Stimulated activated naive CD8-positive, alpha-beta T cell treated with anti-CD3 and anti-CD28 coated beads, Interleukin-15, Interleukin-2, amounts not matched to agents 100 U/mL and 50 U/mL, for 24 hours (primary cell): ENCODE results near the gene HMCN2.
A peak's percentile ranks its signal among the peaks of the same experiment; 100 is the strongest.
"Not testable (repeated sequence)": the region's sequence is repeated elsewhere in the genome, so short reads cannot be mapped to it uniquely, and the experiment has no call there.

Experiments
- ATAC-seq: fragments of 150-1000 bp; cut with Tn5 transposase; one replicate; pipeline ENCODE4 v1.10.0; 2021
- DNase-seq: peaks from one replicate; pipeline ENCODE4 v3.0.0; 2021

The HMCN2 gene

DNA sequence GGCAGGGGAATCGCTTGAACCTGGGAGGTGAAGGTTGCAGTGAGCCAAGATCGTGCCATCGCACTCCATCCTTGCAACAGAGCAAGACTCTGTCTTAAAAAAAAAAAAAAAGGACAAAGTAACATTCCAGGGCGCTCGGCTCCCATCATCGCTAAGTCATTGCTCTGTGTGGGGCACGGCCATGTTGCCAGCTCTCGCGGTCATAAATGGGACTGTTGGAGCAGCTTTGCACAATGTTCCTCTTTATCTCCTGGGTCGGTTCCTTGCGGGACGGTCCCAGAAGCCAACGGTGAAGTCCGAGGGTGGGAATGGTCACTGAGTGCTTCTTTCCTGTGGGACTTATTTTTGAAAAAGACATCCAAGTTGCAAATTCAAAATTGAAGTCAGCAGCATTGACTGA, 65.5 kb downstream of the HMCN2 start:
- ATAC-seq (no peak), DNase-seq (no peak)

DNA sequence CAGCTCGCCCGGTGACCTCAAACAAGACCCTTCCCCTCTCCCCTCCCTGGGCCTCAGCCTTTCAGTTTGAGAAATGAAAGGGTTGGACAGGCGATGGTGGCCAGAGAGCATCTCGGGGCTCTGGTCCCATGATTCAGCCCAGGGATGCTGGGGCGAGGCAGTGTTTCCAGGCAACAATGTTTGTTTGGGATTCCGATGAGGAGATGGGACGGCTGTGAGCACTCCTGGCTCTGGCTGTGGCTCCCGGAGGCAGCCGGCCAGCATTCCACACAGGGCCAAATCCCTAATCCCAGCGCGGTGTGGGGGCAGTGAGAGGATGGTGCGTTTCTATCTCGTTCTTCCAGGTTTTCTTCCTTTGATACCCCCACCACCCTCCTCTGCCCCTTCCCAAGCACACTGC, 66.0 kb downstream of the HMCN2 start:
- DNase-seq (no peak), ATAC-seq (no peak)

DNA sequence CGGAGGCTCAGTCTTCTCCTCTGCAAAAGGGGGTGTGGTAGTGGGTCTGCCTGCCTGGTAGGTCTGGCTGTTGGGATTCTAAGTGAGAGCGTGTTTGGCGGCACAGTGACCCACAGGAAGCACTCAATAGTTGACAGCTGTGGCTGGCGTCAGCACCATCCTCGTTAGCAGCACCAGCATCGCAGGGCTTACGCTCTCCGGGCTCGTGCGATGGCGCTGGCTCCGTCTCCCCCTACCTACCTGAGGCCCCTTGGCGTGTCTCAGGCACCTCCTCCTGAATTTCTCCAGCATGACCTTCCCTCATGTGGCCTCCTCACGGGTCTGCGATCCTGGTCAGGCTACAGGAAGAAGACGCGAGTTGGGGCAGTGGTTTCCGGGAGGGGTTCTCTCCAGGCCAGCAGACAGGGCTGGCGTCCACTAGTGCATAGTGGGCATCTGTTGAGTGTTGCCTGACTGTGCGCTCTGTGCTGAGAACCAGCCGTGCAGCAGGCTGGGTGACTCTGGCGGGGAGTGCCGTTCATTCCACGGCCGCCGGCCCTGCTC, 66.9 kb downstream of the HMCN2 start:
- ATAC-seq (no peak), DNase-seq (no peak)

DNA sequence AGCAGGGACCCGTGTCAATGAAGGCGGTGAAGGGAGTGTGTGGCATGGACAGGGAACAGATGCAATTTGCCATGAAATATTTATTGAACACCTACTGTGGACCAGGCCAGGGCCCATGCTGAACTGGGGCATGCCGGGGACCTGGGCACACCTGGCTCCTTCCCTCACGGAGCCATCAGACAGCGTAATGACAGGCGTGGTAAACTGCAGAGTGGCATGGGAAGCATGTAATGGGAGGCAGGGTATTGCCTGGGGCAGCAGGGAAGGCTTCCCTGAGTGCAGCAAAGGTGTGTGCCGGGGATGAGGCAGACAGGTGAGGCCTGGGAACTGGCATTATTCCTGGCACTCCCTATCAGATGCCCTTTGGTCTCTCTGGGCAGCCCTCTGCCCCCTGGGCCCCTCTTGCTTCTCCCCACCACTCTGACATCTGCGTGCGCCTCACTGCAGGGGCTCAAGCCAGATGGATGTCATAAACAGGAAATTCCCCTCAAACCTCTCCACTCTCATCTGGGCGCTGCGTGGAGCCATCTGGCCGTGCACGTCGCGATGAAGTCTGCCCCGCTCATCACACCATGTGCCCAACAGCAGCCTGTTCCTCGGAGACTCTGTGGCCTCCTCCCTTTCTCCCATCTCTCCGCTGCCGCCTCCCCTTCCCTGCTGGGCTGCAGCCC, 67.6 kb downstream of the HMCN2 start:
- DNase-seq = no peak

DNA sequence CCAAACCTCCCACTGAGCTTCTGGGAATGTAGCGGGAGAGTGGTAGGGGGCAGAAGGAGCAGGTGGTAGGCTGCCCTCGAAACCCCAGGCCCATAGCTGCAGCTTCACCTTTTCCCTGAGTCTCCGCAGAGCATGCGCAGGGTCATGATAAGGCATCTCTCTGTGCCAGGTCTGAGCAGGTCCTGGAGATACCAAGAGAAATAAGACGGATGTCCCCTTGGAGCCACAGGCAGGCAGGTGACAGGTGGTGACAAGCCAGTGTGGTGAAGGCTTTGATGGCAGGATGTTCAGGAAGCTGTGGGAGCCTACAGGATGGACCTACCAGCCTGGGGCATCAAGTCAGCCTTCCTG, 68.1 kb downstream of the HMCN2 start:
- no peak for DNase-seq
- ATAC-seq = no peak

More for the DNA sequence above, 67.6 kb downstream of the HMCN2 start:
- ATAC-seq = no peak

DNA sequence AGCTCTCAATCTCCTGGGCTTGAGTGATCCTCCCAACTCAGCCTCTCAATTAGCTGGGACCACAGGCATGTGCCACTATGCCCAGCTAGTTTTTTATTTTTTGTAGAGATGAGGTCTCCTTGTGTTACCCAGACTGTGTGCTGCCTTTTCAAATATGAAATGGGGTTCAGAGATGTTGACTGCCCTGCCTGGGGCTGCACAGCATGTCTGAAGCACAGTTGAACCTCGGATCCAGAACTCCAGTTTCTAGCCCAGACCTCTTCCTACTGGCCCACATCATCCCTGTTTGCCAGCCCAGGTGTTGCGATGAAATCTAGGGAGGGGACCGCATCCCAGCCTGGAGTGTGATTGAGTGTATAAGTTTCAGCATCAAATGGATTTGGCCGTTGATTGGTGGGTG, 69.4 kb downstream of the HMCN2 start:
- no peak for DNase-seq
- no peak for ATAC-seq

DNA sequence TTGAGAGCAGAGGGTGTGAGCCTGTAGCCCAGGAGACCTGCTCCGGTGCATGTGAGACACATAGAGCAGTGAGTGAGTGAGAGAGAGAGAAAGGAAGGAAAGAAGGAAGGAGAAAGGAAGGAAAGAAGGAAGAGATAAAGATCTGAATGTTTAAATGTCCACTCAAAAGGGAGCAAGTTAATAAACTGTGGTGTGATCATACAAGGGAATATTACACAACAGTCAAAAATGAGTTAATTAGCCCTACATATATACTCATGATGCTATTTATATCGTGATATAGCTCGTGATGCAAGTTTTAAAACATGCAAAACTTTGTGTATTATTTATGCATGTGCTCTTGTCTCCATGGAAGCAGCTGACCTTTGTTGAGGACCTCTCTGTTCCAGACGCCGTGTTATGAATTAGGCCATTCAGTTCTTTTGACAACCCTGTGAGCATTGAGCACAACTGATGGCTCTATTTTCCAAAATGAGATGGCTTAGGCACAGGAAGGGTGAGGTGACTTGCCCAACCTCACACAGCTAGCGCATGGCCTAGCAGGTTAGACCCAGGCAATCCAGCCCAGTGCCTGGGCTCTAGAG, 70.6 kb downstream of the HMCN2 start:
- ATAC-seq = no peak
- no peak for DNase-seq

DNA sequence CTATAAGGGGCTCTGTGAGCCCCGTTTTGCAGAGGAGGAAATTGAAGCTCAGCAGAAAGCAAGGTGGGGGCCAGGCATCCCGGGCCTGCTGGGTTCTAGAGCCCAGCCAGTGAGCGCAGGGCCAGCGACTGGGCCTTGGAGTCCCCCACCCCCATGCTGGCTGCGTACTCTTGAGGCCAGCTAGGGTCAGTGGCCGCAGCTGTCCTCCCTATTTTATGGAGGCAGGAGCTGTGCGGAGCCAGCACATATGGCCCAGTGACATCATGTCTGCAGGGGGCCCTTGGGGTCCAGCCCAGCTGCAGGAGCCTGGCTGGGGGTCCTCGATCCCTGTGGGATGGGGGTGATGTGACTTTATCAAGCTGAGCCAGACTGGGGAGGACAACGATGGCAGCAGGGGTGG, 71.3 kb downstream of the HMCN2 start:
- ATAC-seq (no peak), DNase-seq (no peak)

DNA sequence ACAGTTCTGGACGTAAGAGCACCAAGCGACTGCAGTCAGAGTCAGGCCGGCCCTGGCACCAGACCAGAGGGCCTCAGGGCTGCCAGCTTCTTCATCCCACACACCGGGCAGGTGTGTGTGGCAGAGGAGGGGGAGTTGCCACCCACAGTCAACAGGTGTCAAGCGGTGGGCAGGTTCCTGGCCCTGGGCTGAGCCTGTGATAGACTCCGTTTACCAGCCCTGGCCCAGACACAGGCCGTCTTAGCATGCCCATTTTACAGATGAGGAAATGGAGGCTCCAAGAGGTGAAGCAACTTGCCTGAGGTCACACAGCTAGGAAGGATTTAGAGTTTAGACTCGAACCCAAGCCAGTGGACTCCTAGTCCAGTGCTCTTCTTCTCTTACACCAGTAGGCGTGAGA, 71.8 kb downstream of the HMCN2 start:
- ATAC-seq (no peak), DNase-seq (no peak)

DNA sequence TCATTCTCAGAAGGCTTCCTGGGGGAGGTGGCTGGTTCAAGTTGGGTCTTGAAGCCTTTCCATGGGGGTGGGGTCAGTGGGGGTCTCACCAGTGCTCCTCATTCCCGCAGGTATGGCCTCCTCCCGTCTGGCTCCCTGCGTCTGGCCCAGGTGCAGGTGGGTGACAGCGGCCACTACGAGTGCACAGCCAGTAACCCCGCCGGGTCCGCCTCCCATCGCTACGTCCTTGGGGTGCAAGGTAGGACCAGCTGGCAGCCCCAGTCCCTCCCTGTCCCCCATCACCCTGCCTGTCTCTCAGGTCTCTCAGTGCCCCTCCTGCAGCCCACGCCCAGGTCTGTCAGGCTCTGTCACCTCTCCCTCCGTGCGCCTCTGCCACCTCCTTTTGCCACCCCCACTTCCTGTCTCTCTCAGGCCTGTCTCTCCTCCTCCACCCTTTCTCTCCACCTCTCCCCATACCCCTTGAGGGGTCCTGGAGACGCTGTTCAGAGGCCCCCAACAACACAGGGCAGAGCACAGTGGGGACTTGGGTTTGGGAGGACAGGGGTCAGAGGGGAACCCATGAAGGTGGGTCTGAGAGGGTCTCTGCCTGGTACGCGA, 72.3 kb downstream of the HMCN2 start:
- DNase-seq = no peak
- no peak for ATAC-seq

DNA sequence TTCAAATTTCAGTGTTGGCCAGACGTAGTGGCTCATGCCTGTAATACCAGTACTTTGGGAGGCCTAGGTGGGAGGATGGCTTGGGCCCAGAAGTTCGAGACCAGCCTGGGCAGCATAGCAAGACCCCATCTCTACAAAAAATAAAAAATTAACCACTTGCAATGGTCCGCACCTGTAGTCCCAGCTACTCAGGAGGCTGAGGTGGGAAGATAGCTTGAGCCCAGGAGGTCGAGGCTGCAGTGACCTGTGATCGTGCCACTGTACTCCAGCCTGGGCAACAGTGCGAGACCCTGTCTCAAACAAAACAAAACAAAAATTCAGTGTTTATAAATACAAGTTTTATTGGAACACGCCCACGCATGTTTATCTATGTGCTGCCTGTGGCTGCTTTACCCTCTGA, 73.3 kb downstream of the HMCN2 start:
- ATAC-seq, DNase-seq: not testable (repeated sequence)

DNA sequence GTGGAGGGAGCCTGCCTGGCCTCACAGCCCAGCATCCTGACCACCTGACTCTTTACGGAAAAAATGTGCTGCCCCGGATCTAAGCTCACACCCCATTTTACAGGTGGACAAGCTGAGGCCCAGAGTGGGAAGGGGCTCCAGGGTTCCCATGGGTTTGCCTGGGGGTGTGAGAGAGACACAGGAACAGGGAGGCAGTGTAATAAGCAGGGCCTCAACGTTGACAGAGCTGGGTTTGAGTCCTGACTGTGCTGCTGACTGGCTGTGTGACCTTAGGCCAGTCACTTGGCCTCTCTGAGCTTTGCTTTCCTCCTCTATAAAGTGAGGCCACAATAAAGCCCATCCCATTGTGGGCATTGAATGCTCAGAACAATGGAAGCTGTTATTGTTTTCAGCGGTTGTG, 73.7 kb downstream of the HMCN2 start:
- no peak for DNase-seq
- ATAC-seq = no peak

DNA sequence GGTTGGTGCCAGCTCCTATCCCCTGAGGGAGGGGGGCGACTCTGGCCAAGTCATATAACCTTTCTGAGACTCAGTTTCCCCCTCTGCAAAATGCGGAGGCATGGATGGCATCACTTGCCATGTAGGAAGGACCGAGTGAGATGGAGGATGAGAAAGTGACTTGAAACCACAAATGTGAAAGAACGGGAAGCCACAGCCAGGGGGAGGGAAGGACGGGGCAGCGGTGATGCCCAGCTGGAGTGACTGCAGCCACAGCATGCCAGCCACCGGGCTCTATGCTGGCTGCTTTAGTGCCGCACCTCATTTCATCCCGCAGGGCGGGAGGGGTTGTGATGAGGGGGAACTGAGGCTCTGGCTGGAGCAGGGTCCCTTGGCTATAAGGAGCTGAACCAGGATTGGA, 74.5 kb downstream of the HMCN2 start:
- DNase-seq (no peak), ATAC-seq (no peak)

DNA sequence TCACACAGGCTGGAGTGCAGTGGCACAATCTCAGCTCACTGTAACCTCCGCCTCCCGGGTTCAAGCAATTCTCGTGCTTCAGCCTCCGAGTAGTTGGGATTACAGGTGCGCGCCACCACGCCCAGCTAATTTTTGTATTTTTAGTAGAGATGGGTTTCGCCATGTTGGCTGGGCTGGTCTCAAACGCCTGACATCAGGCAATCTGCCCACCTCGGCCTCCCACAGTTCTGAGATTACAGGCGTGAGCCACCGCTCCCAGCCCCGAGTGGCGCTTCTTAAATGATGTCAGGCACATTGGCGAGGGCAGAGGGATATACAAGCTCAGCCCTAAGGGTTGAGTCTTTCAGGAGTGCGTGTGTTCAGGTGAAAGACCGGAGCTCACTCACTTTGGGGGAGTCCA, 75.0 kb downstream of the HMCN2 start:
- not testable (repeated sequence) for DNase-seq, ATAC-seq

DNA sequence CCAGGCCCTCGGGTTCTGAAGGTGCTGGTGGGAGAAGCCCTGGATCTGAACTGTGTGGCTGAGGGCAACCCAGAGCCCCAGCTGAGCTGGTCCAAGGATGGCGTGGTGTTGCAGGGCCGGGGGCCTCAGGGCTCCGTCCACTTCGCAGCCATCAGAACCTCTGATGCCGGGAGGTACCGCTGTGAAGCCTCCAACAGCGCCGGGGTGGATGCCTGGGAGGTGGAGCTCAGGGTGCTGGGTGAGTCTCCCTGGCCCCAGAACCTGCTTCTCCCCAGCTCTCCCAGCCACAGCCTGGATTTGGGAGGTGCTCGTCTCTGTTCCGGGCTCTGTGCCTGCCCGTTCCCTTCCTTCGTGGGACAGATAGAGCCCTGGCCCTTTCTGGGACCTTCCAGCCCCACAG, 75.6 kb downstream of the HMCN2 start:
- no peak for DNase-seq
- ATAC-seq = no peak

DNA sequence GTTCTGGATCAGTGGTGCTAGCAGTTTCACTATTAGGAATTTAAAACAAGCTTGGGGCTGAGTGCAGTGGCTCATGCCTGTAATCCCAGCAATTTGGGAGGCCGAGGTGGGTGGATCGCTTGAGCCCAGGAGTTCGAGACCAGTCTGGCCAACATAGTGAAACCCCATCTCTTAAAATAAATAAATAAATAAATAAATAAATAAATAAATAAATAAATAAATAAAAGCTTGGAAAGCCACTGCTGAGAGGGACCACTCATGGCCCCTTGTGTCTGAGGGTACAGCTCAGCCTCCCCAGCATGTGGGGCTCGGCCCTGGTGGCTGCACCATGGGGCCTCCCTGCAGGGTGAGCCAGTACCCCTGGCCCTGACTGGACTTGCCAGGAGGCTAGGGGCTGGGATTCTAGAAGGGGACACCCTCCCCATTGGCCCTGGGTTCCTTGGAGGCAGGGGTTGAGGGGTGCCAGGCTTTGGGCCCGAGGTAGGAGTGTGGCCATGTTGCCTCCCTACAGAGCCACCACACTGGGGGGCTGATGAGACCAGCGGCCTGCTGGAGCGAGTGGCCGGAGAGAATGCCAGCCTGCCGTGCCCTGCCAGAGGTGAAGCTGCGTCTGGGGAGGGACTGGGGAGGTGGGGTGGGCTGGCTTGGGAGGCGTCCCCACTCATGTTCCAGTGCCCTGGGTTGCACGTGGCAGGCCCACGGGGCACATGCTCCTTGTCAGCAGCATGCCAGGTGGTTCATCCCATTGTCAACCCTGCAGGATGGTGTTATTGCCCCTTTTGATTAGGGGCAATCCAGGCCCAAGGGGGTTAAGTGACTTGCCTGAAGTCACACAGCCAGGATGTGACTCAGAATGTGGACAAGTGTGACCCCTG, 76.5 kb downstream of the HMCN2 start:
- ATAC-seq (no peak), DNase-seq (no peak)

DNA sequence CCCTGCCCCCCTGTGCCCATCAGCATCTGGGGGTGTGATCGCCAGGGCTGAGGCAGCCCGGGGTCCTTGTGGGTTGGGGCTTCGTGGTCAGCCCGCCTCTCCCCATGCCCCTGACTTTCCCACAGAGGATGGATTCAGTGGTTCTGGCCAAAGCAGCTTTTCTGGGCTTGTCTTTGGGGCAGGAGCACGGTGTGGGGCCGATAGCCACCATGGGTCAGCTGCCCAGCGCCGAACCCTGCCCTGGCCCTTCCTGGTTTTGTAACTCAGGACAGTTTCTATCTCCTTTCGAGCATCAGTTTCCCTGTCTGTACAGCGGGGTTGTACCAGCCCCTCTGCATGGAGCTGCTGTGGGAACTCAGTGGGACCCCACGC, 77.1 kb downstream of the HMCN2 start:
- no peak for DNase-seq
- ATAC-seq = no peak

DNA sequence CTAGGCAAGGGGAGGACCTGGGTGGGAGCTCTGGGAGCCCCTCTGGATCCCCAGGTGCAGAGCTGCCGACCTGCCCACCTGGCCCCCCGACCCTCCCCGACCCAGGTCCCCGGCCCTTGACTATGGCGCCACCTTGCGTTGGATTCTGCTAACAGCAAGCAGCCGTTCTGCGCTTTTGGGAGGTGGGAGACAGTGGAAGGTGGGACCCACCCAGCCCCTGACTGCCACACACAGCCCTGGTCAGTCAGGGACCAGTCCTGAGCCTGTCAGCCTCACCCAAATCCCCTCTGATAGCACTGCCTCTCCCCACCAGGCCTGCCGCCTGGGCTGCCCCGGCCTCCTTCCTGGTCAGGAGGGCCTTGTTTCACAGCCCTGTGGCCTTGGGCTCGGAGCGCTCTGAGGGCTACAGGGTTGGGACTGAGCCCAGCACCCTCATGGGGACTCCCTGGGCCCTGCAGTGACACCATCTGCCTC, 77.9 kb downstream of the HMCN2 start:
- peak; percentile 62 for DNase-seq
- ATAC-seq = no peak

DNA sequence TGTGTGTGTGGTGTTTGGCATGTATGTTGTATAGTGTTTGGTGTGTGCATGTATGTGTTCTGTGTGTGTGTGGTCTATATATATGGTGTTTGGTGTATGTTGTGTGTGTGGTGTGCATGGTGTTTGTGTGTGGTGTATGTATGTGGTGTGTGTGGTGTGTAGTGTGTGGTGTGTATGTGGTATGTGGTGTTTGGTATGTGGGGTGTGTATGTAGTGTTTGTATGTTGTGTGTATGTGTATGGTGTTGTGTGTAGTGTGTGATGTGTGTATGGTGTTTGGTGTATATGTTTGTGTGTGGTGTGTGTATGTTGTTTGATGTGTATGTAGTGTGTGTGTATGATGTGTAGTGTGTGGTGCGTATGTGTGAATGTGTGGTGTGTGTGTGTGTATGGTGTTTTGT, 78.8 kb downstream of the HMCN2 start:
- ATAC-seq = no peak
- no peak for DNase-seq

DNA sequence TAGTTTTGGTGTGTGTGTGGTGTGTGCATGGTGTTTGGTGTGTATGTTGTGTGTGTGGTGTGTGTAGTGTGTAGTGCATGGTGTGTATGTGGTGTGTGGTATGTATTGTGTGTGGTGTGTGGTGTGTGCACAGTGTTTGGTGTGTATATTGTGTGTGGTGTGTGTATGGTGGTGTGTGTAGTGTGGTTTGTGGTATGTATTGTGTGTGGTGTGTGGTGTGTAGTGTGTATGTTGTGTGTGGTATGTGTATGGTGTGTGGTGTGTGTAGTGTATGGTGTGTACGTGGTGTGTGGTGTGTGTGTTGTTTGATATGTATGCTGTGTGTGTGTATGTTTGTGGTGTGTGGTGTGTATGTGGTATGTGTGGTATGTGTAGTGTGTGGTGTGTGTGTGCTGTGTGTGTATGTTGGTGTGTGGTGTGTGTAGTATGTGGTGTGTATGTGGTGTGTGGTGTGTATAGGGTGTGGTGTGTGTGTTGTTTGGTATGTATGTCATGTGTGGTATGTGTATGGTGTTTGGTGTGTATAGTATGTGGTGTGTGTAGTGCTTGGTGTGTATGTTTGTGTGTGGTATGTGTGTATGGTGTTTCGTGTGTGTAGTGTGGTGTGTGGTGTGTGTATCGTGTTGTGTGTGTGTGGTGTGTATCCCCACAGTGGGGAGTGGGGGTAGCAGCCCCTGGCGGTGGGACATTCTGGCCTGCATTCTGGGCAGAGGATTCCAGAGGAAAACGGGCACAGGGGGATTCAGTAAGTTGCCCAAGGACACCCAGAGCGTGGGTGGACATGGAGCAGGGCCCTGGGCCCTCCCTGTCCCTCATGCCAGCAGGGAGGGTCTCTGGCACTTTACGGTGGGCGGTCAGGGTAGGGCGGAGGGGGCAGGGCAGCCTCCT, 79.7 kb downstream of the HMCN2 start:
- DNase-seq = no peak
- no peak for ATAC-seq

DNA sequence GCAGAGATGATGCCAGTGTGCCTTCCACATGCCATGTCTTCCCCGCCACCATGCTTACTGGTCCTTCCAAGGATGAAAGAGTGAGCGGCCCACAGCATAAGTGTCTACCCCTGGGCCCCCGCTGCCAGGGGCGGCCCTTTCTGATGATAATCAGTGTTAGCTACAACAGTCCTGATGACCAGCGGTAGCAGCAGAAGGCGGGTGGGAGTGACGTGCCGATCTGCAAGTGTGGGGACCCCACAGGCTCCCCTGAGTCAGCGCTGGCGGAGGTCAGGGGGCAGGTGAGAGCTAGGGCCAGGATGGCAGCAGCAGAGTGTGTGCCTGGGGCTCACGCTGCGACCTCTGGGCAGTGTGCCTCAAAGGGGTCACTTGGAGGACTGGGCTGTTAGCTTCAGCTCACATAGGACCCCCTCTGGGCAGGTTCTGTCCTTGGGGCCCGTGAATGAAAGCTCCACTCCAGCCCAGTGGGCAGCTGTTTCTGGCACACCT, 80.4 kb downstream of the HMCN2 start:
- no peak for DNase-seq
- ATAC-seq = no peak

DNA sequence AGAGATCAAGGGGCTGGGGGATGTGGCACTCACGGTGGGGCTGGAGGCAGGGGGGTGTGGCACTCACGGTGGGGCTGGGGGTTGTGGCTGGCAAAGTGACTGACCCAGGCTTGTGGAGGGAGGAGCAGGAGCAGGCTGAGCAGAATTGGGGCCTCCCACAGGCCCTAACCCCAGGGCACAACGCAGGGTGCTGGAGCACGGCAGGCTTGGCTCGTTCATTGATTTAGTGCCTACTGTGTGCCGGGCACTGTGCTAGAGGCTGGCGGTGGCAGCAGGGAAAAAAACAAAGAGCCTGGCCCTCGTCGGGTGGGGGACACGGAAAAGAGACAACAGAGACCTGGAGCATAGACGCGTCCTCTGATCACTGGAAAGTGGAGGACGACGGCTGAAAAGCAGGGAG, 80.9 kb downstream of the HMCN2 start:
- no peak for DNase-seq
- no peak for ATAC-seq
